Measurements from ENCODE around the gene IL36A.

IL36A gene

GRCh38 chr2:113053666-113054065 is 48.4 kb downstream of the IL36A start:
- DNase-seq: no peak

- DNase-seq: no peak
Observed at GRCh38 chr2:113054066-113054465, 48.8 kb downstream of the IL36A start.

GRCh38 chr2:113056521-113056920 is 51.3 kb downstream of the IL36A start:
- DNase-seq: no peak

GRCh38 chr2:113057117-113057516 is 51.9 kb downstream of the IL36A start:
- no peak for DNase-seq

All from DMS79 treated with DMSO at 0.1 percent for 48 hours (cell line).